Stimulated activated CD4-positive, alpha-beta T cell treated with anti-CD3 and anti-CD28 coated beads, Interleukin-15, amount 100 ng/mL, for 48 hours (primary cell): ENCODE results near the gene LRRC58.

Experiments used
- DNase-seq, 2 donors: peaks; one replicate each; pipeline ENCODE4 v3.0.0-alpha.2; 2020; ENCODE audit warnings: low read depth in 2 of 2

The LRRC58 gene

DNA sequence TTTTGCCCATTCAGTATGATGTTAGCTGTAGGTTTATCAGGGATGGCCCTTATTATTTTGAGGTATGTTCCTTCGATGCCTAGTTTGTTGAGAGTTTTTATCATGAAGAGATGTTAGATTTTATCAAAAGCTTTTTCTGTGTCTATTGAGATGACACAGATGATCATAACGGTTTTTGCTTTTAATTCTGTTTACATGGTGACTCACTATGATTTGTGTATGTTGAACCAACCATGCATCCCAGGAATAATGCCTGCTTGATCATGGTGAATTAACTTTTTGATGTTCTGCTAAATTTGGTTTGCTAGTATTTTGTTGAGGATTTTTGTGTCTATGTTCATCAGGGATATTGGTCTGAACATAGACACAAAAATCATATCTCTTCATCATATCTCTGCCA is 72.4 kb downstream of the LRRC58 start:
- no peak for DNase-seq

DNA sequence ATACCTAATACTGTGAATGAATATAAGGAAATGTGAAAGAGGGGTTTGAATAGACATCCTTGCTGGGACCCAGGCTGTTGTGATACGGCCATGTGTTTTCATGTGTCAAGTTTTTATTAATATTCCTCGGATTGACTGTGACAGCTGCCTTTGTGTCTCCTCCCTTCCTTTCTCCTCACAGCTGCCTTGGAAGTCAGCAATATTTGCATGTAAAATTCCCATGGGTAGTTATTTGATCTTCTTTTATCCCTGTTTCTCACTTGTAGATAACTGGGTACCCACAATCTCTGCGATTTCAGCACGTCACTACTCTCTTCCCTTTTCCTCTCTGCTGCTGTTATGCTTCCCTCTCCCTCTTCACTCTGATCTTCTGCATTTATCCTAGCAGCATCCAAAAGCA is 73.5 kb downstream of the LRRC58 start:
- no peak for DNase-seq

DNA sequence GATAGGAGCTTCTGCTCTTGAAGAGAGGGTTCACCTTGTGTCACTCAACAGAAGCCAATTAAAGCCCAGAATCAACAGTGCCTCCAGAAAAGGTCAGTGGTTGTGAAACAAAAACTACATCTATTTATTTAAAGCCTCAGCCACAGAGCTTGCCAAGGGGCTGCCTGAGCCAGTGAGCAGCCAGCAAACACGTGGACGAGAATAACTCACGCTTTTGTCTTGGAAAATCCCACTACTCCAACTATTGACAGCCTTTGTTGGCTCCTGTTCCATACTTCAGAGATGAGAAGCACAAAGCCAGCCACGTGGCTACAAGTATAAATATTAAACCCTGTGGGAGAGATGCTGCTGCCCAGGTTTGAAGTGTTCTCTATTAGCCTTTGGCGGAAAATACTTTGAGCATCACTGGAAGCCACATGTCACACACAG is 74.4 kb downstream of the LRRC58 start:
- DNase-seq, result no peak
